ENCODE data around the gene CDRT15L2. TPM values are rescaled to one million over a fixed set of nuclear protein-coding genes. Genes with fewer than 3 reads are reported as not detected.
"Not testable (repeated sequence)": the region's sequence is repeated elsewhere in the genome, so short reads cannot be mapped to it uniquely, and the experiment has no call there.

Gene CDRT15L2
- total and polyA plus RNA-seq, 8 donors: not detected

DNA sequence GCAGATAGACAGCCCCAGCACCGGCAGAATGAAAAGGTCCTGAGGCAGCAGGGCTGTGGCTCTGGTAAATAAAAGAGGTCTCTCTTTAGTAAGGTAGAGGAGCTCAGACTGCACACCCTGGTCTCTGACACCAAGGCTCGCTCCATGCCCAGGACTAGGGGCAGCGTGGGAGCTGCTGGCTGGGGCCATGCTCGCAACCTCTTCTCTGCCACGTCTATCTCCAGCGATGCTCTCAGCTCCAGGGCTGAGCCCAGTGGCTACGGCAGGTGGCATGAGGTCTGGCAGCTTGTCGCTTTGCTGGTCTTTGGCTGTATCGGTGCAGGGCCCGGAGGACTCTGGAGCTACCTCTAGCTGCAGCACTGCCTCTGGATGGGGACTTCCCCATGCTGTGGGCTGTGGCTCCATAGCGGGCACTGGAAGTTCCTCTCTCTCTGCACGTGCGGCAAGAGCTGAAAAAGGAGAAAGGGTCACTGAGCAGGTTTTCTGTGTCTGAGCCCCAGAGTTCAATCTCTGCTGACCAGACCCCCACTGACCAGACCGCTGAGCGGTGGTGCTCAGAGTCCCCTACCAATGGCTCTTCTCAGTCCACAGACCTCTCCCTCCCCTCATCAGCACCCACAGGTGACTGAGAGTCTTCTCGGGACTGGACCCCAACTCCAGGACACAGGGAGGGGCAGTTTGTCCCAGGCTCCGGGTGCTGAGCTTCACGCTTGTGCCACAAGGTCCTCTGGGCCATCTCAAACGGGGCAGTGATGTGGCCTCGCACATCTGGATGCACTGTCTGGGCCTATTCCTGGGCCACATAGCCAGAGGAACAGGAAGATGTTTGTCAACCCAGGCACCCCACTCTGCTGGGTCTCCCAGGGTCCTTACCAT lies 24.2 kb upstream of the CDRT15L2 start:
- H3K27me3 ChIP-seq; H3K27ac ChIP-seq; FAIRE-seq; DNase-seq; H3K4me3 ChIP-seq; intact Hi-C loops (cut with DNase I); H3K4me1 ChIP-seq; H3K36me3 ChIP-seq; H3K9me3 ChIP-seq: not testable (repeated sequence)
- 74 to 80% methylated on average over 12 to 16 of the region's 20 CpGs for WGBS, 2 donors
- ATAC-seq: peak in 2 of 4 donors; percentile 50 to 72

DNA sequence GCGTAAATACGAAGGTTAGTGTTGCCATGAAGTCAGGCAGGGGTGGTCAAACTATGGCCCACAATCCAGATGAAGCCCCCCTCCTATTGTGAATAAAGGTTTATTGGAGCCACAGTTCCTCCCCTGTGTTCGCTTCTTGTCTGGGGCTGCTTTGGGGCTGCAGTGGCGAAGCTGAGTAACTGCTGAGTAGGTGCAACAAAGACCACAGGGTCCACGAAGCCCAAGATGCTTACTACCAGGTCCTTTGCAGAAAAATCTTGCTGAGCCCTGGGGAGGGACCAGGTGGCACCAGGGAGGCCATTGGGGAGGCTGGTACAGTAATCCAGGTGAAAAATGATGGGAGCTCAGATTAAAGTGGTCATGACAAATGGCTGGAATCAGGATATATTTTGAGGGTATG lies 21.4 kb upstream of the CDRT15L2 start:
- DNase-seq; H3K36me3 ChIP-seq; intact Hi-C loops (cut with DNase I); H3K27ac ChIP-seq; H3K4me1 ChIP-seq; ATAC-seq; H3K9me3 ChIP-seq; H3K27me3 ChIP-seq; H3K4me3 ChIP-seq; FAIRE-seq: not testable (repeated sequence)
- 70 to 80% methylated on average over 5 of the region's 5 CpGs for WGBS, 2 donors

DNA sequence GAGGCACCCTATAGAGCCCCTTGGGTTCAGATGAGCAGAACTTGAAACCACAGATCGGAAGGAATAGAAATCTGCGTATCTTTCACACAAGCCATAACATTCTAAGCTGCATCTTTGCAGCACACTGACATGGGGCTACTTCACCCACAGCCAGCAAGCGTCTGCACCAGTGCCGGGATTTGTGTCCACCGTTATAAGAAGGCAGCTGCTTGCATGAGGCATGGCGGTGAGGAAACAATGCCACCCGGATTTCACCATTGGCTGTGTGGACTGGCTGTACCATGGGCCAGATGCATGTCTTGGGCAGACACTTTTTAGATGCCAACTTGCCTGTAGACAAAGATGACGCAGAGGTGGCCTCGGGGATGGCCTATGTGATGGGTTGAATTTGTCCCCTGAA lies 20.5 kb upstream of the CDRT15L2 start:
- WGBS, 2 donors: 75 to 85% methylated on average over 9 of the region's 9 CpGs
- H3K27me3 ChIP-seq; H3K36me3 ChIP-seq; H3K4me3 ChIP-seq; DNase-seq; intact Hi-C loops (cut with DNase I); H3K9me3 ChIP-seq; H3K4me1 ChIP-seq; H3K27ac ChIP-seq; FAIRE-seq; ATAC-seq: not testable (repeated sequence)

DNA sequence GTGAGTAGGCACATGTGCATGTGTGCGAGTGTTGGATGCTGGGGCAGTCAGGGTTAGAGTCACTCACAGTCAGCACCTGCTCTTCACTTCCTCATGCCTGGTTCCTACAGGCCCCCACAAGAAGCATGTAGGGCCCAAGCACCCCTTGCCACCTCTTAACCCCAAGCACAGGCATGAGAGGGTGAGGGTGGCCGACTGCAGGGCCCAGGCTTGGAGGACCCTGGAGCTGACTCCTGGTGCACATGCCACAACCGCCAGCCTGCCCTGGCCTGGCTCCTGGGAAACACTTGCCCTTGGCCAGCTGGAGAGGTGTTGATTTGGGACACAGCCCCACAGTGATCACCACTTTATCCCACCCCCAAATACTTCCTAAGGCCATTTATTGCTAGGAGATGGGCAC lies 16.9 kb upstream of the CDRT15L2 start:
- Histone ChIP-seq H3K4me1 (no peaks in the 10 kb centered on the region), H3K4me3 (no peak overlapping the region), H3K36me3 (no peaks in the 10 kb centered on the region), H3K9me3 (no peaks in the 10 kb centered on the region), H3K27me3 (no peaks in the 10 kb centered on the region), H3K27ac (no peak overlapping the region)
- TF ChIP-seq, protein P1, sequence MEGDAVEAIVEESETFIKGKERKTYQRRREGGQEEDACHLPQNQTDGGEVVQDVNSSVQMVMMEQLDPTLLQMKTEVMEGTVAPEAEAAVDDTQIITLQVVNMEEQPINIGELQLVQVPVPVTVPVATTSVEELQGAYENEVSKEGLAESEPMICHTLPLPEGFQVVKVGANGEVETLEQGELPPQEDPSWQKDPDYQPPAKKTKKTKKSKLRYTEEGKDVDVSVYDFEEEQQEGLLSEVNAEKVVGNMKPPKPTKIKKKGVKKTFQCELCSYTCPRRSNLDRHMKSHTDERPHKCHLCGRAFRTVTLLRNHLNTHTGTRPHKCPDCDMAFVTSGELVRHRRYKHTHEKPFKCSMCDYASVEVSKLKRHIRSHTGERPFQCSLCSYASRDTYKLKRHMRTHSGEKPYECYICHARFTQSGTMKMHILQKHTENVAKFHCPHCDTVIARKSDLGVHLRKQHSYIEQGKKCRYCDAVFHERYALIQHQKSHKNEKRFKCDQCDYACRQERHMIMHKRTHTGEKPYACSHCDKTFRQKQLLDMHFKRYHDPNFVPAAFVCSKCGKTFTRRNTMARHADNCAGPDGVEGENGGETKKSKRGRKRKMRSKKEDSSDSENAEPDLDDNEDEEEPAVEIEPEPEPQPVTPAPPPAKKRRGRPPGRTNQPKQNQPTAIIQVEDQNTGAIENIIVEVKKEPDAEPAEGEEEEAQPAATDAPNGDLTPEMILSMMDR (IDR thresholded peaks at IDR 0.05): no peak
- DNase-seq: peak in 1 of 6 donors; percentile 40
- intact Hi-C loops (cut with DNase I): no loop called here
- FAIRE-seq: no peak
- ATAC-seq: no peak
- 68 to 75% methylated on average over 3 of the region's 3 CpGs for WGBS, 2 donors

DNA sequence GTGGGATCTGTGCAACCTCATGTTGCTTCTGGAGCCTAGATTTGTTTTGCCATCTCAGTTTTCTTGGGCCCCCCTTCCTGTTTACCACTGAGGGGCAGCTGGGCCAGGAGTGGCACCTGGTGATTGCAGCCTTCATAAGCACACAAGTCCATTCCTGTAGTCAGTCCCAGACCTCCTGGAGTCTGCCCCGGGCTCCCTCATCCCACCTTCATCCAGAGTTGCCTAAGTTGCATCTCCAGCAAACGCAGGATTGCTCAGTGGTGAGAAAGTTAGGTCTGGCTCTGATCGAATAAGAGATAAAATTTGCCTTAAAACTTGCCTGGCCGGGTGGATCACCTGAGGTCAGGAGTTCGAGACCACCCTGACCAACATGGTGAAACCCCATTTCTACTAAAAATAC lies 14.3 kb upstream of the CDRT15L2 start:
- H3K4me3 ChIP-seq; intact Hi-C loops (cut with DNase I); FAIRE-seq; H3K36me3 ChIP-seq; H3K27me3 ChIP-seq; H3K9me3 ChIP-seq; ATAC-seq; H3K27ac ChIP-seq; H3K4me1 ChIP-seq: not testable (repeated sequence)
- WGBS, 2 donors: 60 to 71% methylated on average over 5 of the region's 5 CpGs
- peak in 1 of 6 donors; percentile 17 for DNase-seq

DNA sequence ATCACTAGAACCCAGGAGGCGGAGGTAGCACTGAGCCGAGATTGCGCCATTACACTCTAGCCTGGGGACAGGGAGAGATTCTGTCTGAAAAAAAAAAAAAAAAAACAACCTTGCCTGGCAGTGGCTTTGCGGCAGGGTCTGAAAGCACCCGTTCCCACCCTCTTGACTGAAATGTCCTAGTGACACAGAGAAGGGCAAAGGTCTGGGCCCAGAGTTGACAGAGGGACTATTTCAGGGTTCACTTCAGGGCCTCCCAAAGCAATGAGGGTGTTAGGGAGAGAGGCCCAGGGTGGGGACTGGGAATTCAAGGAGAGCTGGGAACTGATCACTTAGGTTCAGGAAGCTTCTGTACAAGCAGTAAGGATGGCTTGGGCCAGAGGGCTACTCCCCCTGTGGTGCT lies 13.8 kb upstream of the CDRT15L2 start:
- no peak for ATAC-seq
- TF ChIP-seq, protein P1 (IDR thresholded peaks at IDR 0.05): no peak
- Histone ChIP-seq H3K4me1 (no peaks in the 10 kb centered on the region), H3K27ac (no peak overlapping the region), H3K36me3 (no peaks in the 10 kb centered on the region), H3K9me3 (no peaks in the 10 kb centered on the region), H3K27me3 (no peaks in the 10 kb centered on the region), H3K4me3 (no peak overlapping the region)
- no peak for DNase-seq
- intact Hi-C loops (cut with DNase I): no loop called here
- no peak for FAIRE-seq
- WGBS, 2 donors: 73 to 84% methylated on average over 5 of the region's 5 CpGs

DNA sequence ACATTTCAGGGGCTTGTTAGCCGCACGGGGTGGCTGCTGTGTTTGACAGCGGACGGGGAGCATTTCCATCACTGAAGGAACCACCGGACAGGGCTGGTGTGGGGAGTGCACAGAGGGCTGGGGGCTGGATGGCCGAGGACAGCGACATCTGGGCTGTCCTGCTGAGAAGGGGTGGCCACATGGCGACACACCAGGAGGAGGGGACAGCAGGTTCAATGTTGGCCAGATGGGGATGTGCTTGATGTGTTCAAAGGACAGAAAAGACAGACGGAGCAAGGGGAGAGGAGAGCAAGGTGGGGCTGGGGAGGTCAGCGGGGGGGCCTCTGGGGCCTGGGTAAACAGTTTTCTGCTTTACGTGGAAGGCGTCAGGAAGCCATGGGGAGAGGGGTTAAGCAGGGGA lies 12.8 kb upstream of the CDRT15L2 start:
- FAIRE-seq; H3K36me3 ChIP-seq; ATAC-seq; H3K9me3 ChIP-seq; H3K27me3 ChIP-seq; H3K27ac ChIP-seq; intact Hi-C loops (cut with DNase I); H3K4me1 ChIP-seq; H3K4me3 ChIP-seq: not testable (repeated sequence)
- 39 to 54% methylated on average over 10 to 12 of the region's 12 CpGs for WGBS, 2 donors
- DNase-seq: peak in 1 of 6 donors; percentile 23

DNA sequence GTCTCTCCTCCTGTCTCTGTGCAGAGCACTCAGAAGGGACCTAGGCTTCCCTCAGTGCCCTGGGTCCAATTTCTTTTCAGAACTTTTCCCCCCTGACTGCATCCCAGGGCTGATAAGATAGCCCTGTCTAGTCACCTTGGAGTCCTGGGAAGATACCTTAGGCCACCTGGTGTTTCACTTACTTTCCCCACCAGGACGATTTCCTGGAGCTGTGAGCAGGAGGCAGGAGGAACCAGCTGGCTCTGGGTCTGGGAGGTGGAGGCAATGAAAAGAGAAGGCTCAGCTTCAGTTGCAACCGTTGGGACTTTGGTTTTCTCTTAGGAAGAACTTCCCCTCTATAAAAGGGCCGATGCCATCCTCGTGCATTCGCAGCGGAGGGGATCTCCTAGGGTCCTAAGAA lies 12.1 kb upstream of the CDRT15L2 start:
- H3K4me3 ChIP-seq; H3K27me3 ChIP-seq; H3K4me1 ChIP-seq; FAIRE-seq; H3K36me3 ChIP-seq; H3K9me3 ChIP-seq; DNase-seq; H3K27ac ChIP-seq; intact Hi-C loops (cut with DNase I); ATAC-seq: not testable (repeated sequence)
- 47 to 53% methylated on average over 6 of the region's 6 CpGs for WGBS, 2 donors

DNA sequence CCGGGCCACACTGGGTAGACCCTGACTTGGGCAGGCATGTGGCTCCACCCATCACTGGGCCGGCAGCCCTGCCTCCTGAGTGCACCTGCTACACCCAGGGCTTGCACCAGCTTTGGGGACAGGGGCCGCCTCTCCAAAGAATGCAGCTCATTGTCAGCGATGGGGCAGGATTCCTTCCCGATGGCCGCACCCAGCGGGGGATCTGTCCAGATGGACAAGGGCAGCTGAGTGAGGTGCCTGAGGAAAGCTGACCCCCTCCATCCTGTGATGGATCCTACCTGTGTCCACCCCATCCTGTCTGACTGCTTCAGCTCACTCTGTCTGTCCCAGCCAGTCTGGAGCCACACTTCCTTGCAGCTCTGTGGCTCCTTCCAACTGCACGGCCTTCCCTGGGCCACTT lies 10.9 kb upstream of the CDRT15L2 start:
- H3K27ac ChIP-seq; H3K27me3 ChIP-seq; H3K4me3 ChIP-seq; ATAC-seq; FAIRE-seq; H3K36me3 ChIP-seq; H3K9me3 ChIP-seq; intact Hi-C loops (cut with DNase I); H3K4me1 ChIP-seq: not testable (repeated sequence)
- 57 to 63% methylated on average over 8 of the region's 8 CpGs for WGBS, 2 donors
- peak in 1 of 6 donors; percentile 48 for DNase-seq

DNA sequence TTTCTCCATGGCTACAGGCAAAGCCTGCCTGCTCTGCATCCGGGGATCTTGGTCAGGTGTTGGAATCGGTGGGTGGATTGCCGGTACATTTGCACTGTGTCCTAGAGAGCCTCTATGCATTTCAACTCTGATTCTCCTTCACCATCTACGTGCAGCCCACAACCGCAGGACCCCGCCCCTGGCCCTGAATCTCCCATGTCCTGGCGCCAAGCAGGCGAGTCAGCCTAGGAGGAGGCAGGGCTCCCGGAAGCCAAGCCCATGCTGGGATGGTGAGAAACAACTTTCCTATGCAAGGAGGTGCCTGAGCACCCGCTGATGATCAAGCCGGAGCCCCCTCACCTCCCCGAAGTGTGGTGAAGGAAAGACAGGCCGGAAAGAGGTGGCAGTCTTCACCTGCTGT lies 7.9 kb upstream of the CDRT15L2 start:
- peak in 1 of 6 donors; percentile 20 for DNase-seq
- H3K27ac ChIP-seq; H3K4me3 ChIP-seq; H3K4me1 ChIP-seq; H3K36me3 ChIP-seq; intact Hi-C loops (cut with DNase I); H3K9me3 ChIP-seq; ATAC-seq; FAIRE-seq; H3K27me3 ChIP-seq: not testable (repeated sequence)
- WGBS, 2 donors: 68 to 79% methylated on average over 9 to 13 of the region's 13 CpGs

Data from pancreas (tissue), 10 donors.